Heart left ventricle (tissue), 16 donors: ENCODE data around the gene PSG7. TPM values are rescaled to one million over a fixed set of nuclear protein-coding genes. Genes with fewer than 3 reads are reported as not detected.
"Not testable (repeated sequence)": the region's sequence is repeated elsewhere in the genome, so short reads cannot be mapped to it uniquely, and the experiment has no call there.

Experiments used
- ATAC-seq, 4 donors: fragments of 200-7000 bp; cut with Tn5 transposase; one replicate each; pipeline ENCODE4 v1.9.1; 2020 to 2022; ENCODE audit warnings: moderate library complexity in 4 of 4, mild to moderate bottlenecking in 3 of 4, moderate number of reproducible peaks in 1 of 4
- DNase-seq, 5 donors: peaks; one replicate each; pipeline ENCODE4 v3.0.0-alpha.2; 2020
- H3K27ac ChIP-seq, 12 donors: fragments of 200-600 bp; sonication (generic) in 4 of 12; one replicate each; pipeline versions ENCODE4 v1.5.0 to v1.8.0; 2016 to 2022; ENCODE audit warnings: mild to moderate bottlenecking in 2 of 12
- H3K27me3 ChIP-seq, 9 donors: fragments of 200-600 bp; sonication (generic) in 2 of 9; one replicate each; pipeline versions ENCODE4 v1.5.1 to v1.8.0; 2016 to 2022; ENCODE audit warnings: mild to moderate bottlenecking in 3 of 9
- H3K36me3 ChIP-seq, 9 donors: fragments of 200-600 bp; sonication (generic) in 2 of 9; one replicate each; pipeline versions ENCODE4 v1.5.0 to v1.8.0; 2018 to 2022; ENCODE audit warnings: mild to moderate bottlenecking in 2 of 9
- H3K4me1 ChIP-seq, 12 donors: fragments of 200-600 bp; sonication (generic) in 4 of 12; one replicate each; pipeline versions ENCODE4 v1.5.0 to v1.8.0; 2016 to 2022; ENCODE audit warnings: mild to moderate bottlenecking in 3 of 12
- H3K4me3 ChIP-seq, 12 donors: fragments of 200-600 bp; sonication (generic) in 4 of 12; one replicate each; pipeline versions ENCODE4 v1.5.0 to v1.8.0; 2017 to 2022; ENCODE audit warnings: mild to moderate bottlenecking in 9 of 12, moderate library complexity in 4 of 12
- H3K9me3 ChIP-seq, 12 donors: fragments of 200-600 bp; sonication (generic) in 4 of 12; one replicate each; pipeline versions ENCODE4 v1.5.0 to v1.8.0; 2016 to 2022; ENCODE audit warnings: mild to moderate bottlenecking in 1 of 12
- CTCF ChIP-seq, 12 donors: fragments of 200-600 bp; sonication (generic) in 4 of 12; IDR thresholded peaks; one replicate each; pipeline versions ENCODE4 v1.5.0 to v1.8.0; 2018 to 2022; ENCODE audit warnings: antibody characterized with exemption in 12 of 12, mild to moderate bottlenecking in 5 of 12
- POLR2A ChIP-seq, 2 donors: fragments of 450-650 bp; IDR thresholded peaks; one replicate each; pipeline ENCODE4 v1.6.1; 2017; ENCODE audit warnings: antibody characterized with exemption in 2 of 2, mild to moderate bottlenecking in 2 of 2, moderate library complexity in 2 of 2
- WGBS, 4 donors: extraction: QIAGEN DNeasy Blood & Tissue Kit in 2 of 4; methylation state at CpG; one replicate each; pipeline versions ENCODE4 v1.1.5 to v1.1.7; 2013 to 2018; 5-methylcytosine and 5-hydroxymethylcytosine counted together
- intact Hi-C, 10 donors: fragments of 100-400 bp; cut with DNase I; formaldehyde crosslinking; loops; one replicate each; pipeline versions ENCODE4 v1.11.1 to v1.14.2; 2022
- long read RNA-seq, 3 donors: library from polyadenylated mRNA; unstranded; transcript quantifications; one replicate each; pipeline ENCODE4 v2.0.0, GENCODE V29; 2020 to 2021
- polyA plus RNA-seq, 2 donors: library from polyadenylated mRNA; stranded (reverse); fragments of 200-250 nt; gene quantifications; one replicate each; pipeline ENCODE4 v1.2.3, GENCODE V29; 2013
- total RNA-seq, 9 donors: library from RNA; depleted of rRNA in 2 of 9; stranded (reverse); fragments of >200 nt in 2 of 9; fragmentation: NEBNext Ultra II Directional in 3 of 9; extraction: Animal tissue kit (Norgen Biotek cat#: 25700) in 3 of 9; gene quantifications; one replicate each; pipeline versions ENCODE4 v1.1.0 to v1.2.4, GENCODE V29; 2016 to 2023
- donor health status: ischemic (EF 13 %, LVEDD 7.1; RV severe dilation, severe dysfunction).
- donor health status: healthy with polysubstance abuse.
- donor health status: DM: no; HTN: yes; CAD: no.
- donor health status: DM: no; HTN: no; CAD: no.
- donor health status: ischemic (EF 25% LVEDD 6.9; RV normal size, moderate dysfunction).
- donor health status: ischemic (EF 25% LVEDD 5.7; RV mildly dilated, moderate dysfunction).
- donor health status: healthy.
- donor health status: DM: yes; HTN: yes; CAD: no.
- donor health status: ischemic (EF 35%, LVEDD 5.7; RV mildly dilated, moderate dysfunction).
- donor health status: nonischemic (EF 11% LVEDD 7.7; RV severe dilation, severe dysfunction).
- donor health status: DM: yes; HTN: yes; CAD: no.
- donor health status: PGD.
- donor health status: ischemic (EF 29% LVEDD 5.4; RV normal size, mild dysfunction).
- donor health status: nonischemic (EF 23%, LVEDD 6.1; RV moderate dilation, normal function).

PSG7 gene
- total RNA-seq (not detected), polyA plus RNA-seq (not detected)
- long read RNA-seq, donor 1, result 0 reads
- long read RNA-seq, donor 2, result 0 reads
- long read RNA-seq, donor 3, result 0 reads

GRCh38 chr19:42937107-42937506 is at the start of gene PSG7:
TSS of gene PSG7 (minus strand) at chr19:42937207. CDS start at chr19:42937076, 131 bp downstream.
- H3K27ac ChIP-seq, result not testable (repeated sequence)

DNA sequence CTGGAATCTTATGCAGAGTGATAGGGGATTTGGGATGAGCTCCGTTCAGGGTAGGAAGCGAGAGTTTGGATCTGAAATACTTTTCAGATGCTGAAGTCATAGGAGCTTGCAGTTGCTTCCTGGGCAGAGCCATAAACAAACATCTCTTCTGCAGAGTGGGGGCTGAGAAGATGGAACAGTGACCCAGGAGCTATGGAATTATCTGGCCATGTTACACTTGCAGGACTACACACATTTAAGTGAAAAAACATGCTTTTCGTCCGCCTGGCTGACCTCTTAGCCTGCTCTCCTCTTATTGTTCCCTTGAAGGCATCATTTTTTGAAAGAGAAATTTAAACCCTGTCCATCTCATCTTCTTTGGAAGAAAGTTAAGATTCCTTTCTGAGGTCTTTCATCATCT is 48.6 kb upstream of the PSG7 start:
- ATAC-seq, result no peak
- H3K27me3 ChIP-seq, result peaks cover 0 to 3% (median 0%) of the 10 kb centered on the region in 9 donors
- no peaks in the 10 kb centered on the region for H3K4me1 ChIP-seq
- H3K9me3 ChIP-seq, result no peaks in the 10 kb centered on the region
- H3K4me3 ChIP-seq, result no peak overlapping the region
- no peak for DNase-seq
- TF ChIP-seq CTCF (IDR thresholded peaks at IDR 0.05), result no peak
- no peak for TF ChIP-seq POLR2A (IDR thresholded peaks at IDR 0.05)
- WGBS, 4 donors, result 49 to 70% (median 65%) methylated on average over 4 of the region's 4 CpGs
- intact Hi-C loops, result no loop called here
- H3K36me3 ChIP-seq, result no peaks in the 10 kb centered on the region
- H3K27ac ChIP-seq, result no peak overlapping the region

More at GRCh38 chr19:42937107-42937506, at the start of gene PSG7:
- H3K9me3 ChIP-seq, H3K4me3 ChIP-seq, DNase-seq, intact Hi-C loops, H3K36me3 ChIP-seq, ATAC-seq, H3K4me1 ChIP-seq: not testable (repeated sequence)
- H3K27me3 ChIP-seq, result peaks cover 0 to 12% (median 0%) of the 10 kb centered on the region in 9 donors
- 79 to 83% (median 82%) methylated on average over 3 of the region's 3 CpGs for WGBS, 4 donors

- intact Hi-C loops, H3K27ac ChIP-seq, ATAC-seq, H3K27me3 ChIP-seq, H3K4me3 ChIP-seq, H3K36me3 ChIP-seq, DNase-seq, H3K4me1 ChIP-seq, H3K9me3 ChIP-seq: not testable (repeated sequence)
These were observed 45.1 kb upstream of the PSG7 start for GRCh38 chr19:42982111-42982510.

GRCh38 chr19:42971451-42971850 is 34.4 kb upstream of the PSG7 start:
- H3K27ac ChIP-seq, H3K4me1 ChIP-seq, H3K27me3 ChIP-seq, ATAC-seq, H3K4me3 ChIP-seq, DNase-seq, intact Hi-C loops, H3K9me3 ChIP-seq, H3K36me3 ChIP-seq: not testable (repeated sequence)
- WGBS, 4 donors, result 83 to 85% (median 85%) methylated on average over 5 of the region's 5 CpGs

- intact Hi-C loops, result no loop called here
- no peaks in the 10 kb centered on the region for H3K9me3 ChIP-seq
These were observed 28.2 kb upstream of the PSG7 start for GRCh38 chr19:42965176-42965575.

More at GRCh38 chr19:42965176-42965575, 28.2 kb upstream of the PSG7 start:
- ATAC-seq, result no peak
- DNase-seq, result no peak
- TF ChIP-seq CTCF (IDR thresholded peaks at IDR 0.05), result no peak
- TF ChIP-seq POLR2A (IDR thresholded peaks at IDR 0.05), result no peak
- 84 to 88% (median 86%) methylated on average over 2 of the region's 2 CpGs for WGBS, 4 donors
- no peak overlapping the region for H3K27ac ChIP-seq
- H3K4me1 ChIP-seq, result no peaks in the 10 kb centered on the region
- no peaks in the 10 kb centered on the region for H3K36me3 ChIP-seq
- H3K27me3 ChIP-seq, result peaks cover 0 to 5% (median 0%) of the 10 kb centered on the region in 9 donors
- H3K4me3 ChIP-seq, result no peak overlapping the region
